AG09319 (cell line): ENCODE measurements around the gene GALNT15.

ENCODE experiments used
- DNase-seq: peaks from one replicate; pipeline ENCODE4 v3.0.0-alpha.2; 2010; ENCODE audit warnings: low read depth; ENCODE audit errors: extremely low read depth
- CTCF ChIP-seq: IDR thresholded peaks from 2 replicates; pipeline ENCODE4 v1.5.1; 2011; ENCODE audit warnings: low read depth, mild to moderate bottlenecking, inconsistent platforms, low read length, moderate library complexity

GALNT15 gene

GRCh38 chr3:16224325-16224724 is 49.8 kb downstream of the GALNT15 start:
- TF ChIP-seq CTCF: no peak
- no peak for DNase-seq

DNA sequence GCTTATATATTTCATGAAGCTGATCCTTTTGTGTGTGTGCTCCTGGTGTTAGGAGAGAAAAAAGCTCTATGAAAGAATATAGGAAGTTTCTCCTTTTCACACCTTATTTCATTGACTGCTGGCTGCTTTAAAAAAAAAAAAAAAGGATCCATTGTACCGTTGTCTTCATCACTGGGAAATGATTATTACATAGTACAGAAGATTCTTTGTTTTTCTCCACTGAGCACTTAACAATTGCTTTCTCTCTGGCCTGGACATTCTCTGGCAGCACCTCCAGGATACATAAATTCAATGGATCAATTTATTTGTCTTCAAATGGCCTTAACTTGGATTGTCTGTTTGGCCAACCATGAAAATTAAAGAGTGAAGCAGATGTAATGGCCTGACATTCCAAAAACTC is 53.1 kb downstream of the GALNT15 start:
- no peak for DNase-seq
- no peak for TF ChIP-seq CTCF

GRCh38 chr3:16229681-16230080 is 55.2 kb downstream of the GALNT15 start:
- no peak for TF ChIP-seq CTCF
- DNase-seq: no peak

DNA sequence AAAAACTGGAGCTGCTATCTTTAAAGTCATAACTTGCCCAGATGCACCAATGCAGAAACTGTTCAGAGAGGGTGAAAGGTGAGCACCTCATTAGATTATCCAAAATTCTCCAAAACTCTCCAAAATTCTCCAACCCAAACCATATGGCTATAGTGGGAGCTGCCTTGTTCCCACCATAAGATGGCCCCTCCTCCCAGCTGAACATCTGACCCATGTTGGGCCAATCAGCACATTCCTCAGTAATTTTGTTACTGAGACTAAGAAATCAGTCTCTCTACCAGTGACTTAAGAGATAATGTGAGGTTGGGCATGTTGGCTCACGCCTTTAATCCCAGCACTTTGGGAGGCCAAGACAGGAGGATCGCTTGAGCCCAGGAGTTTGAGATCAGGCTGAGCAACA is 57.5 kb downstream of the GALNT15 start:
- TF ChIP-seq CTCF: no peak
- DNase-seq: no peak

DNA sequence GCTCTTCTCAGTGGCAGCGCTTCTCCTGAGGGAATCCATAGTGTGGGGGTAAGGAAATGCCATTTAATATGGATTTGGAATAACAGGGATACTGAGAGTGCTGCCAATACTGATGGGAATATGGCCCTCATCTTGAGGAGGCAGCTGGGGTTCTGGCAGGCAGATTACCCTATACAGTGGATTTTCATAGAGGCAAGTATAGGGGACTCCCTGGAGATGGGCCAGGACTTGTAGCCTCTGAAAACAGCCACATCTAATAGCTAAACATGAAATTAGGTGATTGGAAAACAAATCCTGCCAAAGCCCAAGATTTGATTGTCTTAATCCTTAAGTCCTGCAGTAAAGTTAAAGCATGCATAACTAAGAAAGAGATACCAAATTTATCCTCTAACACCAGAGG is 59.3 kb downstream of the GALNT15 start:
- no peak for DNase-seq
- no peak for TF ChIP-seq CTCF

DNA sequence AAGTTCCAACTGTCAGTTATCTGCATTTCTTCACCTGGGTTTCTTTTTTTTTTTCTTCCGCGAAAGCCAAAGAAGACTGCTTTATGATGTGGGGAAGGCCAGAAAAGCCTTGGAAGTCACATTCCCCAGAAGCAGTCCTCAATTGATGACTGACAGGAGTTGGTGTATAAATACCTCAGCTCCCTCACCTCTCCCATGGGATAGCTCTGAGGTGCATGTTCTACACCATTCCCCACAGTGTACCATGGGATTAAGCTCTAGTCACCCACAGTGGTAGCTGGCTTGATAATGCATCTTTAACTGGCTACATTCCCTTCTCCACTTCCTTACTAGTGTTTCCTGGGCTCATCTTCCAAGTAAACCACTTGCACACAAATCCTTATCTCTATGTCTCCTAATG is 59.8 kb downstream of the GALNT15 start:
- no peak for DNase-seq
- no peak for TF ChIP-seq CTCF

- no peak for DNase-seq
- TF ChIP-seq CTCF: no peak
Measured at GRCh38 chr3:16236030-16236639, 61.7 kb downstream of the GALNT15 start.
